Activated naive CD8-positive, alpha-beta T cell treated with anti-CD3 and anti-CD28 coated beads, Interleukin-2, amount 10 ng/mL, durations not matched to agents 7 days and 5 days (primary cell): ENCODE measurements around the gene RIPOR3. TPM values are rescaled to one million over a fixed set of nuclear protein-coding genes. Genes with fewer than 3 reads are reported as not detected.
"Not testable (repeated sequence)": the region's sequence is repeated elsewhere in the genome, so short reads cannot be mapped to it uniquely, and the experiment has no call there.

Experiments used
- ATAC-seq: fragments of 150-1000 bp; cut with Tn5 transposase; one replicate; pipeline ENCODE4 v1.10.0; 2021; ENCODE audit warnings: low read depth, moderate library complexity
- POLR2A ChIA-PET: fragments of 350-600 bp; sonication (Branson Sonifier 250); formaldehyde crosslinking; loops from one replicate; lab custom pipeline; 2021; ENCODE audit warnings: antibody characterized with exemption; lab: Charles Lee
- DNase-seq: peaks from one replicate; pipeline ENCODE4 v3.0.0; 2021
- H3K27ac Mint-ChIP-seq: one replicate; pipeline ENCODE4 v1.8.0; 2022; ENCODE audit warnings: mild to moderate bottlenecking, mixed read lengths
- H3K27me3 Mint-ChIP-seq: one replicate; pipeline ENCODE4 v1.8.0; 2022; ENCODE audit warnings: mild to moderate bottlenecking, moderate library complexity, mixed read lengths
- H3K36me3 Mint-ChIP-seq: one replicate; pipeline ENCODE4 v1.8.0; 2021; ENCODE audit warnings: mild to moderate bottlenecking, mixed read lengths
- H3K4me1 Mint-ChIP-seq: one replicate; pipeline ENCODE4 v1.8.0; 2021; ENCODE audit warnings: mixed read lengths
- H3K4me3 Mint-ChIP-seq: one replicate; pipeline ENCODE4 v1.8.0; 2022; ENCODE audit warnings: mild to moderate bottlenecking, moderate library complexity, mixed read lengths
- H3K9me3 Mint-ChIP-seq: one replicate; pipeline ENCODE4 v1.8.0; 2021; ENCODE audit warnings: mixed read lengths
- total RNA-seq, 2 experiments: library from RNA; stranded (reverse); gene quantifications; one replicate each; pipeline ENCODE4 v1.2.3, GENCODE V29; 2021

The RIPOR3 gene
- total RNA-seq, 2 experiments from 2014 or later, result not detected

DNA sequence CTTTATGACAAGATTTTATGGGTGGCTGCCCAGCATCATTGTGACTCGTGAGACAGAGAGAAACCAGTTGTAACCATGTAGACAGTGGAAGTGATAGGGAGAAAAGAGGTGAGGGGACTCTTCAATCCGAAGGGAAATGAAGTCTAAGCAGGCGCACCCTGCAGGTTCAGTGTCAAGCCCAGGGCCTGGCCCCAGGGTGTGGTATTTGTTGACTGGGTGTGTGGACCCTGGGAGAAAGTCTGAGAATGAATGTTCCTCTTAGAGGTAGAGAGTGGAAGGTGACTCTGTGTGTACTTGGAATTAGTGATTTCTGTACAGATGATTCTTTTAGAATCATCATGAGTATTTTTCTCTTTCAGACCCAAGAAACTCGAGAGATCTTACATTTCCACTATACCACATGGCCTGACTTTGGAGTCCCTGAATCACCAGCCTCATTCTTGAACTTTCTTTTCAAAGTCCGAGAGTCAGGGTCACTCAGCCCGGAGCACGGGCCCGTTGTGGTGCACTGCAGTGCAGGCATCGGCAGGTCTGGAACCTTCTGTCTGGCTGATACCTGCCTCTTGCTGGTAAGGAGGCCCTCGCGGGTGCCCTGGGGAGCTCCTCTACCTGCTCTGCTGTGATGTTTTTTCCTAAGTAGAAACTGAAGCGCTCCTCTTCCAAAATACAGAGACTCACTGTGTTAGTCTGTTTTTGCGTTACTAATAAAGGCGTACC, 113.1 kb downstream of the RIPOR3 start:
- DNase-seq, result no peak
- no peak overlapping the region for H3K27ac Mint-ChIP-seq
- POLR2A ChIA-PET, result no interaction called here
- no peaks in the 10 kb centered on the region for H3K9me3 Mint-ChIP-seq
- no peaks in the 10 kb centered on the region for H3K27me3 Mint-ChIP-seq
- peaks cover 29% of the 10 kb centered on the region for H3K36me3 Mint-ChIP-seq
- peaks cover 8% of the 10 kb centered on the region for H3K4me1 Mint-ChIP-seq
- no peak overlapping the region for H3K4me3 Mint-ChIP-seq
- ATAC-seq, result no peak

GRCh38 chr20:50577175-50578018, 113.9 kb downstream of the RIPOR3 start:
- DNase-seq (no peak), ATAC-seq (no peak)
- POLR2A ChIA-PET, result no interaction called here
- Mint-ChIP-seq H3K9me3 (no peaks in the 10 kb centered on the region), H3K4me3 (no peak overlapping the region), H3K27me3 (no peaks in the 10 kb centered on the region), H3K4me1 (peaks cover 9% of the 10 kb centered on the region), H3K36me3 (peaks cover 29% of the 10 kb centered on the region), H3K27ac (no peak overlapping the region)

GRCh38 chr20:50575865-50576720, 115.2 kb downstream of the RIPOR3 start:
- POLR2A ChIA-PET, result interaction anchor here (1.1 kb wide), 1 partner anchor 93 kb away, joined by 4 read pairs; no protein-coding TSS in a partner anchor
- peak overlapping the region; percentile 31 for H3K27ac Mint-ChIP-seq
- no peaks in the 10 kb centered on the region for H3K9me3 Mint-ChIP-seq
- H3K4me1 Mint-ChIP-seq, result peaks cover 13% of the 10 kb centered on the region
- H3K27me3 Mint-ChIP-seq, result no peaks in the 10 kb centered on the region
- DNase-seq, result peak; percentile 68
- peaks cover 27% of the 10 kb centered on the region for H3K36me3 Mint-ChIP-seq
- peak; percentile 86 for ATAC-seq
- no peak overlapping the region for H3K4me3 Mint-ChIP-seq

GRCh38 chr20:50574586-50574985, 116.8 kb downstream of the RIPOR3 start:
- Mint-ChIP-seq H3K9me3 (no peaks in the 10 kb centered on the region), H3K4me3 (no peak overlapping the region), H3K27ac (no peak overlapping the region), H3K4me1 (peaks cover 24% of the 10 kb centered on the region), H3K36me3 (peaks cover 24% of the 10 kb centered on the region), H3K27me3 (no peaks in the 10 kb centered on the region)
- DNase-seq (no peak), ATAC-seq (no peak)
- POLR2A ChIA-PET, result no interaction called here

DNA sequence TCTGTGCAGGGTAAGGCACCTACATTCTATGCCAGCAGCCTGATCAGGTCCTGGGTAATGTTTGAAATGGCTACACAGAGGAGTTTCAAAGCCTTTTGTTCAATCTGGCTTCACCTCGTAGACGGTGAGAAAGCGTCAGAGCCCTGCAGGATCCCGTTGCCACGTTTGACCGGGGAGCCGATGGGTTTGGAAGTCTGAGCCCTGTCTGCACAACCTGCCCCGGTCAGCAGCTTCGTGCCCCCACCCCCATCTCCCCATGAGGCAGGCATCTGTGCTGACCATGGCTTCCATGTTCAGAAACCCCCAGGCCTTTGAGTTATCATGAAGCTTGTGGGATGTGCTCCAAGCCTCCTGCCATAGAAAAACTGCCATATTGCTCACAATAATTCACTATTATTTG, 117.2 kb downstream of the RIPOR3 start:
- peaks cover 28% of the 10 kb centered on the region for H3K4me1 Mint-ChIP-seq
- no peak overlapping the region for H3K4me3 Mint-ChIP-seq
- peaks cover 23% of the 10 kb centered on the region for H3K36me3 Mint-ChIP-seq
- POLR2A ChIA-PET, result interaction anchor here (0.8 kb wide), 1 partner anchor 64 kb away, joined by 3 read pairs; the partner anchor contains the start of gene PTPN1
- no peak for ATAC-seq
- no peaks in the 10 kb centered on the region for H3K9me3 Mint-ChIP-seq
- no peaks in the 10 kb centered on the region for H3K27me3 Mint-ChIP-seq
- DNase-seq, result no peak
- H3K27ac Mint-ChIP-seq, result no peak overlapping the region

DNA sequence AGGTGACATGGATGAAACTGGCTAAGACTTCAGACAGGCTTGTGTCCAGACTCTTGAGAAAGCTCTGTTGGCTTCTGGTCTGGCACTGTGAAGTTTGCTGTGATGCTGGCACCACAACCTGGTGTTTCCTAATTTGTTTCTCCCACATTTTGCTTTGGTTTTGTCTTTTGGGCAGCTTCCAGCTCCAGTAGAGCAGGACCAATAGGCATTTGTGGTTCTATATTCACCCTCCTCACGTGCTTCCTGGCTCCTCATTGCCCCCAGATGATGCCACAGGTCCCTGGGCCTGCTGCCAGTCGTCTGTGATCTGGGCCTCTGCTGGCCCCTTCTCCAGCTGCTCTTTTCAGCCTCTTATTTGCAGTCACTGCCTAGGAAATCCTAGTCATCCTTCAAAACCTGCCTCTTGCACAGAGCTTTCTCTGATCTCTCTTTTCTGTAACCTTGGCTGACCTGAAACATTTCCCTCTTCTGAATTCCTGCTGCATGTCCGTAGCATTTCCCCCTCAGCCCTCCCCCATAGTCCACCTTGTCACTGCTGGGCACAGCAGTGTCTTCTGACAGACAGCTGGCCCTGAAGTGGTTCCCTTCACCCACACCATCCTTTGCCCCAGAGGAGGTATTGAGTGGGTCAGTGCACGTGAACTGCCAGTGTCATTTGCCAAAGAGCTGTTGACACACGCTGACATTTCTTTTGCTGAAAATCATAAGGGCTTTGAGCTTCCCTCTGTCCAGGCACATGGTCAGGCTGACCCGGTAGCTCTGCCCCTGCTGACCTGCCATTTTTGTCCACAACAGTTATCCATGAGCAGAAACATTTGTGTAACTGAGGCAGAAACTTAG, 118.2 kb downstream of the RIPOR3 start:
- POLR2A ChIA-PET, result interaction anchor here (0.8 kb wide), 1 partner anchor 63 kb away, joined by 3 read pairs; the partner anchor contains the start of gene PTPN1
- peaks cover 27% of the 10 kb centered on the region for H3K36me3 Mint-ChIP-seq
- no peaks in the 10 kb centered on the region for H3K9me3 Mint-ChIP-seq
- no peak overlapping the region for H3K4me3 Mint-ChIP-seq
- H3K4me1 Mint-ChIP-seq, result peaks cover 33% of the 10 kb centered on the region
- DNase-seq (no peak), ATAC-seq (no peak)
- H3K27ac Mint-ChIP-seq, result no peak overlapping the region
- no peaks in the 10 kb centered on the region for H3K27me3 Mint-ChIP-seq

DNA sequence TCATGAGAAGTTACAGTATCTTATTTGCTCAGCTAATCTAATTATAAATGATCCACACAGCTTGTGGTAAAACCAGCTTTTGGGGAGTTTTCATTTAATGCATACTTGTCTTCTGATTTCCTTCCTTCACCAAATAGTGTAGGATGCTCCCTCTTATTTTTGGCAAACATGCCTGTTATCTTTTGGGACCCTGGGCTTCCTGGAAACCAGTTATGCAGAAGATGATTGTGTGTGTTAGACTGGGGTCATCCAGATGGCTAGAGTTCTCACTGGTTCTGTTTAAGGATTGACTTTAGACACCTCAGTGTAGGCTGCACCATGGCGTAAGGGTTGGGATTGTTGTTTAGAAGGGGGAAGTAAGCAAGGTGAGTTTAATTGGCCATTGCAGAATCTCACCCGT, 119.9 kb downstream of the RIPOR3 start:
- H3K4me3 Mint-ChIP-seq, result no peak overlapping the region
- H3K4me1 Mint-ChIP-seq, result peaks cover 43% of the 10 kb centered on the region
- no peak overlapping the region for H3K27ac Mint-ChIP-seq
- no peaks in the 10 kb centered on the region for H3K9me3 Mint-ChIP-seq
- H3K36me3 Mint-ChIP-seq, result peaks cover 28% of the 10 kb centered on the region
- no peak for DNase-seq
- ATAC-seq, result no peak
- POLR2A ChIA-PET, result interaction anchor here (0.5 kb wide), 1 partner anchor 93 kb away, joined by 4 read pairs; no protein-coding TSS in a partner anchor
- H3K27me3 Mint-ChIP-seq, result no peaks in the 10 kb centered on the region

DNA sequence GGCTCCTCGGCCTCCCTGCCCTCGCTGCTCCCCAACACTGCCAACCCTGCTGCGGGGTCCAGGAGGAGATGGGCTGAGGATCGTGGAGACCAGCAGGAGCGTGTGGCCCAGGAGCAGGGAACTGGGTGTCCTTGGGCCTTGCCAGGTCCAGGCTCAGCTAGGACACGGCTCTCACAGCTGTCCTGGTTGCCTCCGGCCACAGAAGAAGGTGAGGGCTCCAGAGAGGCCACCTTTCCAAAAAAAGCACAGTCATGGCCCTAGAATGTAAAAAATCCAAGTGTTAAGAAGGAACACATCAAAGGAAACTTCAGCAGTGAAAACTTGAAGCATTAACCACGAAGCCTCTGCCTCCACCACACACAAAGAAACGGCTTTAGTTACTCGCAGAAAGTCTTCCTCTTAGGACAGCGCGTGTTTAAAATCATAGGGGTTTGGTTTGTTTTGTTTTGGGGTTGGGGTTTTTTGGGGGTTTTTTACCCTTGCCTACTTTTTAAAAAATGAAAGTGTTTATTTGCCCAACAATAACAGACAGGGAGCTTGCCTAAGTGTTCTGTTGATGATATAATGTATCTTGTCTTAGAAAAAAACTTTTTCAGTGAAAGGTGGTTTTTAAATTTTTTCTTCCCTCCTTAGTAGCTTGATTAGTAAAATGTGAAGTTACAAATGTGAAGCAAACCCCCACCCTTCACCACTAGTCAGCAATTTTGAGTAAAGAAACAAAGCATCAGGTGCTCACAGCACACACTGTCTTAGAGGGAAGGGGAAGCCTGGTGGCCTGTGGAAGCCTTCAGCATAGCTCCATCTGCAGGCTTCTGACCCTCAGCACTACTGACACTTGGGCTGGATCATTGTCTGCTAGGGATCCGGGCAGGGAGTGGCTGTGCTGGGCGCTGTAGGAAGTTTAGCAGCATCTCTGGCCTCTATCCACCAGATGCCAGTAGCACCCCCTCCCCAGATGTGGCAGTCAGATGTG, 121.2 kb downstream of the RIPOR3 start:
- Mint-ChIP-seq H3K27ac (peak overlapping the region; percentile 75), H3K36me3 (peaks cover 24% of the 10 kb centered on the region), H3K27me3 (no peaks in the 10 kb centered on the region), H3K4me1 (peaks cover 43% of the 10 kb centered on the region), H3K4me3 (peak overlapping the region; percentile 47), H3K9me3 (no peaks in the 10 kb centered on the region)
- POLR2A ChIA-PET, result interaction anchor here (0.7 to 1.1 kb wide), 5 partner anchors 52 to 87 kb away, joined by 3 to 7 read pairs (median 4); partner anchors contain the start of gene PTPN1
- peak; percentile 86 for ATAC-seq
- no peak for DNase-seq

DNA sequence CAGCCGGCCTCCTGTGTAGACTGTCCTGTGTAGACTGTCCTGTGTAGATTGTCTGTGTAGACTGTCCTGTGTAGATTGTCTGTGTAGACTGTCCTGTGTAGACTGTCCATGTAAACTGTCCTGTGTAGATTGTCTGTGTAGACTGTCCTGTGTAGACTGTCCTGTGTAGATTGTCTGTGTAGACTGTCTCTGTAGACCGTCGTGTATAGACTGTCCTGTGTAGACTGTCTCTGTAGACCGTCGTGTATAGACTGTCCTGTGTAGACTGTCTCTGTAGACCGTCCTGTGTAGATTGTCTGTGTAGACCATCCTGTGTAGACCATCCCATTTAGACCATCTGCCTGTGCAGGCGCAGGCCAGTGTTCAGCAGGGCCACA, 121.9 kb downstream of the RIPOR3 start:
- DNase-seq, H3K27me3 Mint-ChIP-seq, H3K4me3 Mint-ChIP-seq, ATAC-seq, H3K9me3 Mint-ChIP-seq: not testable (repeated sequence)
- H3K4me1 Mint-ChIP-seq, result peaks cover 41% of the 10 kb centered on the region
- peak overlapping the region; percentile 62 for H3K27ac Mint-ChIP-seq
- peaks cover 20% of the 10 kb centered on the region for H3K36me3 Mint-ChIP-seq
- POLR2A ChIA-PET, result interaction anchor here (1.1 kb wide), 1 partner anchor 53 kb away, joined by 7 read pairs; no protein-coding TSS in a partner anchor

- ATAC-seq, result no peak
- no peak for DNase-seq
- Mint-ChIP-seq H3K4me1 (peaks cover 41% of the 10 kb centered on the region), H3K27ac (peak overlapping the region; percentile 6), H3K36me3 (peaks cover 16% of the 10 kb centered on the region), H3K9me3 (no peaks in the 10 kb centered on the region), H3K27me3 (no peaks in the 10 kb centered on the region), H3K4me3 (no peak overlapping the region)
- POLR2A ChIA-PET, result no interaction called here
These were observed 122.8 kb downstream of the RIPOR3 start for GRCh38 chr20:50568549-50568942.

- DNase-seq, result no peak
- POLR2A ChIA-PET, result no interaction called here
- Mint-ChIP-seq H3K4me3 (no peak overlapping the region), H3K27ac (no peak overlapping the region), H3K36me3 (peaks cover 20% of the 10 kb centered on the region), H3K27me3 (no peaks in the 10 kb centered on the region), H3K9me3 (no peaks in the 10 kb centered on the region), H3K4me1 (peaks cover 37% of the 10 kb centered on the region)
- no peak for ATAC-seq
These were observed 123.3 kb downstream of the RIPOR3 start for GRCh38 chr20:50567860-50568548.
